ENCODE measurements around the gene SNAP29. TPM values are rescaled to one million over a fixed set of nuclear protein-coding genes. Genes with fewer than 3 reads are reported as not detected.
"Not testable (repeated sequence)": the region's sequence is repeated elsewhere in the genome, so short reads cannot be mapped to it uniquely, and the experiment has no call there.

The SNAP29 gene
- total RNA-seq, 1 donor from 2014 or later = 22.5 TPM

GRCh38 chr22:20889025-20889704, 30.4 kb downstream of the SNAP29 start:
- Histone ChIP-seq H3K4me1 (peaks cover 12% of the 10 kb centered on the region), H3K27me3 (ENCODE audit: low read depth) (no peaks in the 10 kb centered on the region), H3K9me3 (no peaks in the 10 kb centered on the region), H3K4me3 (no peak overlapping the region), H3K27ac (no peak overlapping the region), H3K36me3 (peaks cover 53% of the 10 kb centered on the region)
- ATAC-seq (no peak), DNase-seq (no peak)
- TF ChIP-seq CTCF (IDR thresholded peaks at IDR 0.05) = no peak
- intact Hi-C loops (cut with DNase I) = no loop called here

- no peak for TF ChIP-seq CTCF (IDR thresholded peaks at IDR 0.05)
- Histone ChIP-seq H3K36me3 (peaks cover 44% of the 10 kb centered on the region), H3K27ac (no peak overlapping the region), H3K4me1 (peaks cover 12% of the 10 kb centered on the region), H3K27me3 (ENCODE audit: low read depth) (no peaks in the 10 kb centered on the region), H3K9me3 (no peaks in the 10 kb centered on the region), H3K4me3 (no peak overlapping the region)
- intact Hi-C loops (cut with DNase I) = no loop called here
- DNase-seq (no peak), ATAC-seq (no peak)
Measured at GRCh38 chr22:20889904-20890540, 31.2 kb downstream of the SNAP29 start.

GRCh38 chr22:20890975-20891374, 32.2 kb downstream of the SNAP29 start:
- H3K27ac ChIP-seq = no peak overlapping the region
- intact Hi-C loops (cut with DNase I) = no loop called here
- no peaks in the 10 kb centered on the region for H3K27me3 ChIP-seq (ENCODE audit: low read depth)
- DNase-seq (no peak), ATAC-seq (no peak)
- no peaks in the 10 kb centered on the region for H3K9me3 ChIP-seq
- H3K4me3 ChIP-seq = no peak overlapping the region
- H3K36me3 ChIP-seq = peaks cover 40% of the 10 kb centered on the region
- TF ChIP-seq CTCF (IDR thresholded peaks at IDR 0.05) = no peak
- peaks cover 3% of the 10 kb centered on the region for H3K4me1 ChIP-seq

- H3K4me1 ChIP-seq; ATAC-seq; H3K4me3 ChIP-seq; intact Hi-C loops (cut with DNase I); H3K27ac ChIP-seq; DNase-seq; H3K36me3 ChIP-seq; H3K27me3 ChIP-seq (ENCODE audit: low read depth); H3K9me3 ChIP-seq: not testable (repeated sequence)
Measured at GRCh38 chr22:20897737-20898136, 38.9 kb downstream of the SNAP29 start.

- TF ChIP-seq CTCF (IDR thresholded peaks at IDR 0.05) = no peak
- H3K9me3 ChIP-seq = no peaks in the 10 kb centered on the region
- ATAC-seq = no peak
- no peaks in the 10 kb centered on the region for H3K27me3 ChIP-seq (ENCODE audit: low read depth)
- intact Hi-C loops (cut with DNase I) = no loop called here
- no peaks in the 10 kb centered on the region for H3K36me3 ChIP-seq
- no peak overlapping the region for H3K27ac ChIP-seq
- DNase-seq = no peak
- H3K4me3 ChIP-seq = no peak overlapping the region
- H3K4me1 ChIP-seq = peaks cover 8% of the 10 kb centered on the region
Measured at GRCh38 chr22:20899827-20900423, 41.1 kb downstream of the SNAP29 start.

- H3K36me3 ChIP-seq; DNase-seq; H3K4me1 ChIP-seq; H3K27ac ChIP-seq; H3K27me3 ChIP-seq (ENCODE audit: low read depth); H3K4me3 ChIP-seq; H3K9me3 ChIP-seq; ATAC-seq; intact Hi-C loops (cut with DNase I): not testable (repeated sequence)
Measured at GRCh38 chr22:20901093-20902033, 42.6 kb downstream of the SNAP29 start.

Measured in lower lobe of right lung (tissue), 2 donors.